A549 (cell line): ENCODE results near the gene IL19. TPM values are rescaled to one million over a fixed set of nuclear protein-coding genes. Genes with fewer than 3 reads are reported as not detected.

ENCODE experiments used
- ATAC-seq, 2 experiments: fragments of 200-7000 bp in 1 of 2; fragments of >200 bp in 1 of 2; cut with Nextera tagmentation in 1 of 2; cut with Tn5 transposase in 1 of 2; 3 replicates each; pipeline versions ENCODE4 v1.8.0 to v1.9.1; 2018 to 2020; ENCODE audit warnings: mild to moderate bottlenecking in 1 of 2, moderate library complexity in 1 of 2
- CTCF ChIA-PET: fragments of 300-600 bp; sonication (Branson Sonifier 250); formaldehyde crosslinking; extraction: SDS; loops from one replicate; lab custom pipeline; 2021; ENCODE audit warnings: antibody characterized with exemption, inconsistent platforms; lab: Yijun Ruan, JAX
- POLR2A ChIA-PET: fragments of 350-600 bp; formaldehyde crosslinking; extraction: SDS; loops from one replicate; lab custom pipeline; 2021; ENCODE audit warnings: antibody characterized with exemption, inconsistent platforms; lab: Yijun Ruan, JAX
- DNase-seq, 2 experiments: peaks; one replicate each; pipeline versions ENCODE4 v3.0.0 to v3.0.0-alpha.2; 2011 to 2016; ENCODE audit warnings: low read depth in 1 of 2, low spot score in 1 of 2
- FAIRE-seq: peaks from 2 replicates; lab custom pipeline; 2011; peaks lifted over from hg19 to GRCh38; lab: Jason Lieb, UNC
- H3K27ac ChIP-seq, 2 experiments: fragments of >200 bp; sonication (Bioruptor Twin); formaldehyde crosslinking; 3 replicates each; pipeline ENCODE4 v1.5.1; 2016 to 2017
- H3K4me1 ChIP-seq: fragments of >200 bp; sonication (Bioruptor Twin); formaldehyde crosslinking; 3 replicates; pipeline ENCODE4 v1.6.1; 2016
- H3K4me2 ChIP-seq: fragments of >200 bp; sonication (Bioruptor Twin); formaldehyde crosslinking; 3 replicates; pipeline ENCODE4 v1.6.1; 2016
- H3K4me3 ChIP-seq: fragments of >200 bp; sonication (Bioruptor Twin); formaldehyde crosslinking; 3 replicates; pipeline ENCODE4 v1.5.1; 2016
- H3K9me3 ChIP-seq: fragments of >200 bp; sonication (Bioruptor Twin); formaldehyde crosslinking; 3 replicates; pipeline ENCODE4 v1.6.1; 2016
- BCL3 ChIP-seq: fragments of >200 bp; sonication (Bioruptor Twin); formaldehyde crosslinking; IDR thresholded peaks from 3 replicates; pipeline ENCODE4 v1.6.1; 2016
- BHLHE40 ChIP-seq: IDR thresholded peaks from 2 replicates; pipeline ENCODE4 v1.6.1; 2012; ENCODE audit warnings: low read depth, low read length, inconsistent platforms
- CBX2 ChIP-seq: fragments of 200-600 bp; sonication (generic); IDR thresholded peaks from 2 replicates; pipeline ENCODE4 v1.6.1; 2016; ENCODE audit warnings: low read depth, mild to moderate bottlenecking, borderline replicate concordance
- CBX8 ChIP-seq: fragments of 200-600 bp; sonication (generic); IDR thresholded peaks from 2 replicates; pipeline ENCODE4 v1.6.1; 2016
- CEBPB ChIP-seq, 2 experiments: fragments of >200 bp in 1 of 2; sonication (Bioruptor Twin) in 1 of 2; formaldehyde crosslinking in 1 of 2; IDR thresholded peaks; 2 replicates each; pipeline ENCODE4 v1.6.1; 2012 to 2016
- CHD2 ChIP-seq: fragments of 150-350 bp; IDR thresholded peaks from 2 replicates; pipeline ENCODE4 v1.6.1; 2014; ENCODE audit warnings: low read length; ENCODE audit not compliant: partially characterized antibody
- EHF ChIP-seq: fragments of 250-450 bp; sonication (Bioruptor Pico); IDR thresholded peaks from 2 replicates; pipeline ENCODE4 v1.5.0; 2020; ENCODE audit warnings: mild to moderate bottlenecking
- EHMT2 ChIP-seq: fragments of 200-600 bp; sonication (generic); IDR thresholded peaks from 2 replicates; pipeline ENCODE4 v1.6.1; 2016; ENCODE audit warnings: antibody characterized with exemption, low read depth, mild to moderate bottlenecking, moderate library complexity
- ESRRA ChIP-seq: fragments of 150-350 bp; IDR thresholded peaks from 2 replicates; pipeline ENCODE4 v1.6.1; 2014; ENCODE audit warnings: mild to moderate bottlenecking, low read length, borderline replicate concordance
- FOSL2 ChIP-seq, 2 experiments: fragments of 450-650 bp in 1 of 2; fragments of >200 bp in 1 of 2; sonication (Bioruptor Twin) in 1 of 2; formaldehyde crosslinking; IDR thresholded peaks; 2 replicates each; pipeline versions ENCODE4 v1.5.0 to v1.6.1; 2016 to 2020; ENCODE audit warnings: mild to moderate bottlenecking in 1 of 2, moderate library complexity in 1 of 2
- FOXS1 ChIP-seq: fragments of 250-450 bp; sonication (Bioruptor Pico); IDR thresholded peaks from 2 replicates; pipeline ENCODE4 v1.5.0; 2020; ENCODE audit warnings: mild to moderate bottlenecking, moderate library complexity
- GATA3 ChIP-seq: IDR thresholded peaks from 2 replicates; pipeline ENCODE4 v1.6.1; 2012; ENCODE audit warnings: borderline replicate concordance
- HEYL ChIP-seq: fragments of 250-450 bp; sonication (Bioruptor Pico); IDR thresholded peaks from 2 replicates; pipeline ENCODE4 v1.8.0; 2021; ENCODE audit warnings: mild to moderate bottlenecking, moderate library complexity
- JUN ChIP-seq, 2 experiments: fragments of >200 bp; sonication (Bioruptor Twin); formaldehyde crosslinking; IDR thresholded peaks; 2 replicates in 1 of 2; 3 replicates in 1 of 2; pipeline ENCODE4 v1.6.1; 2016 to 2017
- KDM5A ChIP-seq: fragments of 200-600 bp; sonication (generic); IDR thresholded peaks from 2 replicates; pipeline ENCODE4 v1.6.1; 2016; ENCODE audit warnings: antibody characterized with exemption, mild to moderate bottlenecking
- MAFK ChIP-seq: fragments of 450-650 bp; IDR thresholded peaks from 2 replicates; pipeline ENCODE4 v1.6.1; 2014; ENCODE audit not compliant: partially characterized antibody
- MAX ChIP-seq: IDR thresholded peaks from 2 replicates; pipeline ENCODE4 v1.6.1; 2012
- MAZ ChIP-seq: fragments of 150-350 bp; IDR thresholded peaks from 2 replicates; pipeline ENCODE4 v1.6.1; 2014; ENCODE audit warnings: antibody characterized with exemption, low read depth, low read length, borderline replicate concordance
- NPAS2 ChIP-seq: fragments of 250-450 bp; sonication (Bioruptor Pico); IDR thresholded peaks from 2 replicates; pipeline ENCODE4 v1.8.0; 2022; ENCODE audit warnings: mild to moderate bottlenecking, moderate library complexity, borderline replicate concordance
- NR3C1 ChIP-seq: fragments of >200 bp; sonication (Bioruptor Twin); formaldehyde crosslinking; IDR thresholded peaks from 3 replicates; pipeline ENCODE4 v1.6.1; 2017
- POLR2A ChIP-seq: IDR thresholded peaks from 2 replicates; pipeline ENCODE4 v1.6.1; 2012; ENCODE audit warnings: mild to moderate bottlenecking, low read length
- RAD21 ChIP-seq, 2 experiments: fragments of >200 bp in 1 of 2; sonication (Bioruptor Twin) in 1 of 2; formaldehyde crosslinking in 1 of 2; IDR thresholded peaks in 1 of 2; conservative IDR thresholded peaks in 1 of 2; 2 replicates in 1 of 2; 3 replicates in 1 of 2; pipeline ENCODE4 v1.6.1; 2012 to 2018; ENCODE audit warnings: inconsistent platforms in 1 of 2
- RARB ChIP-seq: fragments of 250-450 bp; sonication (Bioruptor Pico); IDR thresholded peaks from 2 replicates; pipeline ENCODE4 v1.8.0; 2021; ENCODE audit warnings: mild to moderate bottlenecking, moderate library complexity
- REST ChIP-seq: fragments of 200-600 bp; sonication (generic); IDR thresholded peaks from 2 replicates; pipeline ENCODE4 v1.6.1; 2016; ENCODE audit warnings: antibody characterized with exemption, mild to moderate bottlenecking, moderate library complexity
- TFCP2L1 ChIP-seq: fragments of 250-450 bp; sonication (Bioruptor Pico); IDR thresholded peaks from 2 replicates; pipeline ENCODE4 v1.5.0; 2021; ENCODE audit warnings: mild to moderate bottlenecking
- ZNF302 ChIP-seq: fragments of 250-450 bp; sonication (Bioruptor Pico); IDR thresholded peaks from 2 replicates; pipeline ENCODE4 v1.9.0; 2021; ENCODE audit warnings: inconsistent platforms, mild to moderate bottlenecking, moderate library complexity
- ZSCAN20 ChIP-seq: fragments of 250-450 bp; sonication (Bioruptor Pico); IDR thresholded peaks from 2 replicates; pipeline ENCODE4 v1.8.0; 2022; ENCODE audit warnings: mild to moderate bottlenecking, moderate library complexity
- WGBS: methylation state at CpG from one replicate; pipeline ENCODE4 v1.1.6; 2017; ENCODE audit errors: missing lambda C conversion rate; 5-methylcytosine and 5-hydroxymethylcytosine counted together
- polyA plus RNA-seq, 4 experiments: library from polyadenylated mRNA; depleted of rRNA in 3 of 4; stranded (reverse); fragments of >200 nt; fragmentation: RNase III in 1 of 4; extraction: RNeasy Plus Mini Kit Qiagen cat#74134 plus additional on column Dnase treatment in 1 of 4; gene quantifications; 2 replicates in 3 of 4; 3 replicates in 1 of 4; pipeline ENCODE4 v1.2.3, GENCODE V29; 2011 to 2017

The IL19 gene
- polyA plus RNA-seq, 2 of the 4 experiments (the other 2 are of a cell fraction), result not detected

DNA sequence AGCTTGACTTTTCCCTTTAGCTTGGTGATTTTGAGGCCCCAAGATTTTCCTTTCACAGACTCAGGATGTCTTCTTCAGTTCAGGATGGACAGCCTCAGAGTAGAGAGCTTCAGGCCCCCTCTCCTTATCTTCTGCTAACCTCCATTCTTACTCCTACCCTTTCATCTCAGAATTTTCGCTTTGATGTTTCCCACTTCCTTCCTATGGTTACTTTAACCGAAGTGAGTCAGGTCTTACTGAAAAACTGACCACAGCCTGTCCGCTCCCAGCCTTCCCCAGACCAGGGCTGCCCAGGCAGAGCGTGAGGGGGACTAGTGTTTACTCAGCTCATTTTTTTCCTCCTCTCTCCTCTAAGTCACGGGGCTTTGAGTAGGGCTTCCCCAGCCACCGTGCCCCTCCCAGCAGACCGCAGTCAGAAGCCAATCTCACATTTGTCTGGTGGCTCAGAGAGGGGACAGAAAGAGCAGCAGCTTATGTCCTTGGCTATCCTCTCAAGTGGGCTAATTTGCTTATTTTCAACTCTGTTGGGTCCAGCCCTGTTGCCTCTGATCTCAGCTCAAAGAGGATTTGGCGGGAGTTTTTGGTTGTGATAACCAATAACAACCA lies 4.2 kb upstream of the IL19 start:
- FAIRE-seq (no peak), DNase-seq (no peak), ATAC-seq (no peak; a peak in 2 of 6 replicates)
- TF ChIP-seq JUN (IDR thresholded peaks at IDR 0.05) (no peak), RARB (CRISPR knock-in tag) (no peak), KDM5A (no peak), BHLHE40 (no peak), MAX (no peak), EHF (no peak), RAD21 (conservative IDR thresholded peaks at IDR 0.05 in 1 of 2, IDR thresholded peaks at IDR 0.05 in 1 of 2) (no peak), MAFK (no peak), CEBPB (IDR thresholded peaks at IDR 0.05) (no peak), CBX2 (no peak), TFCP2L1 (no peak), GATA3 (no peak), FOXS1 (CRISPR knock-in tag) (no peak), CBX8 (no peak), REST (no peak), POLR2A (no peak), NR3C1 (no peak), MAZ (no peak)
- no peaks in the 10 kb centered on the region for H3K4me1 ChIP-seq
- no peak overlapping the region for H3K4me3 ChIP-seq
- CTCF ChIA-PET, result interaction anchor here (0.9 to 1.5 kb wide), 3 partner anchors 8 to 146 kb away, joined by 3 read pairs; no protein-coding TSS in a partner anchor
- no peak overlapping the region for H3K27ac ChIP-seq
- H3K9me3 ChIP-seq, result no peaks in the 10 kb centered on the region
- H3K4me2 ChIP-seq, result no peak overlapping the region
- 47% methylated on average over 8 of the region's 8 CpGs for WGBS
- POLR2A ChIA-PET, result interaction anchor here (0.6 kb wide), 1 partner anchor 139 kb away, joined by 3 read pairs; no protein-coding TSS in a partner anchor

DNA sequence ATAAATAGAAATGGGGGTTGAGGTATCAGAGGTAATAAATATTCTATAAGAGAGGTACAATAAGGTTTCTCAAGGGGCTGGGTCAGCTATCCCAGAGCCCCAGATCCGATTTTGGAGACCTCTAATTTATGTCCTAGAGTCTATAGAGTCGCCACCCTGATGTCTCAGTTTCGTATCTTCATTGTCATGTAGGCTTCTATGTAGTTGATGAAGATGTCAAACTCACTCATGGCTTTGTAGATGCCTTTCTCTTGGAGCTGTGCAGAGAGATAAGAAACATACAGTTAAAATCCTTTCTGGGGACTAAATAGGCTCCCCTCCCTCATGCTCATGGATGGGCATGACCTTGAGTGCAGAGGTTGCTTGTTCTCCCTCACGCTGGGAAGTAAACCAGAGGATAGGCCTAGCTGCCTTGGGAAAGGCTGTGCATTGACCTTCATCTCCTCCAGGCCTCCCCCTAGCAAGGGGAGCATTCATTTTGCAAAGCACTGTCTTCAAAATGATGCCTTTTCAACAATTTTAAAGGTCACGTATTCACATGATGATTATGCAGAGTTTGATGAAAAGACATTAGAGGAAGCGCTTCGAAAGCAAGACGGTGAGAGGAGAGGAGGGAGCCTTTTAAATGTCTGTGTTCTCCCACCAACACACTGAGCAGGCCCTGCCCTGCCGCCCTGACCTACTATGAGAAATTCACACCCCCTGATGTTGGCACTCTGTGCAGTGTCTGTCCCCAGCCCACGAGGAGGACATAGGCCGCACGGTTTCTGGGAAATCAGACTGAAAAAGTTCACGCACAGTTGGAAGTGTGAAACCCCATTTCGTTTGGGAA lies 1.9 kb upstream of the IL19 start:
- H3K4me1 ChIP-seq, result no peaks in the 10 kb centered on the region
- ChIA-PET CTCF (interaction anchor here (1.0 to 5.0 kb wide), 7 partner anchors 8 to 141 kb away, joined by 3 to 20 read pairs (median 4); no protein-coding TSS in a partner anchor), POLR2A (no interaction called here)
- H3K27ac ChIP-seq, result no peak overlapping the region
- DNase-seq, result no peak
- no peak for FAIRE-seq
- TF ChIP-seq HEYL (no peak), GATA3 (no peak), ESRRA (no peak), EHMT2 (no peak), NPAS2 (CRISPR knock-in tag) (no peak), ZSCAN20 (no peak), POLR2A (no peak), CHD2 (no peak), ZNF302 (CRISPR knock-in tag) (no peak), FOSL2 (IDR thresholded peaks at IDR 0.05) (no peak), FOSL2 (CRISPR knock-in tag; IDR thresholded peaks at IDR 0.05) (no peak), BCL3 (no peak)
- no peak for ATAC-seq
- H3K4me2 ChIP-seq, result no peak overlapping the region
- no peaks in the 10 kb centered on the region for H3K9me3 ChIP-seq
- 69% methylated on average over 14 of the region's 14 CpGs for whole genome bisulfite sequencing
- no peak overlapping the region for H3K4me3 ChIP-seq
